ENCODE data around the gene PHETA1. TPM values are rescaled to one million over a fixed set of nuclear protein-coding genes. Genes with fewer than 3 reads are reported as not detected.

Gene PHETA1
- total and polyA plus RNA-seq, 2 of the 13 experiments (the other 11 are each of a cell fraction or from before 2014, with no cell fraction given): 11.3 to 20.8 TPM

- no peak for TF ChIP-seq E2F1 (CRISPR knock-in tag; IDR thresholded peaks at IDR 0.05)
- TF ChIP-seq RBM39 (IDR thresholded peaks at IDR 0.05; ENCODE audit: low read depth, low read length, poor library complexity, severe bottlenecking): peak; percentile 43
- TF ChIP-seq ZMAT3 (CRISPR knock-in tag; conservative IDR thresholded peaks at IDR 0.05): no peak
- no peak for TF ChIP-seq SOX6 (IDR thresholded peaks at IDR 0.05)
- peak; percentile 23; the same call in 1 of the 2 replicates for TF ChIP-seq SOX6 (CRISPR knock-in tag; IDR thresholded peaks at IDR 0.05)
- peak; percentile 71; the same call in 1 of the 2 replicates for TF ChIP-seq ERF (CRISPR knock-in tag; IDR thresholded peaks at IDR 0.05)
- no peak for TF ChIP-seq ZNF564 (CRISPR knock-in tag; IDR thresholded peaks at IDR 0.05)
- TF ChIP-seq ZNF580 (CRISPR knock-in tag; IDR thresholded peaks at IDR 0.05; ENCODE audit: borderline replicate concordance, low read depth): 0 out of 2 replicates have a peak, but pooled peaks have one; percentile 10
- peak; percentile 48 for TF ChIP-seq SAP130 (CRISPR knock-in tag; IDR thresholded peaks at IDR 0.05; ENCODE audit: low read depth)
- TF ChIP-seq GATA4 (IDR thresholded peaks at IDR 0.05; ENCODE audit: borderline replicate concordance, low read depth): no peak
- no peak for TF ChIP-seq EEA1 (CRISPR knock-in tag; IDR thresholded peaks at IDR 0.05; ENCODE audit: borderline replicate concordance)
- TF ChIP-seq SKIL (CRISPR knock-in tag; IDR thresholded peaks at IDR 0.05; ENCODE audit: borderline replicate concordance): peak; percentile 58; the same call in 1 of the 2 replicates
- TF ChIP-seq HDAC2 (CRISPR knock-in tag; IDR thresholded peaks at IDR 0.05): 0 out of 2 replicates have a peak, but pooled peaks have one; percentile 7
- no peak for TF ChIP-seq ZKSCAN1 (IDR thresholded peaks at IDR 0.05; ENCODE audit: low read length)
- TF ChIP-seq NFKB2 (CRISPR knock-in tag; IDR thresholded peaks at IDR 0.05; ENCODE audit: borderline replicate concordance): no peak
- 0 out of 2 replicates have a peak, but pooled peaks have one; percentile 40 for TF ChIP-seq ZNF788 (CRISPR knock-in tag; IDR thresholded peaks at IDR 0.05; ENCODE audit: borderline replicate concordance)
- TF ChIP-seq MED8 (CRISPR knock-in tag; IDR thresholded peaks at IDR 0.05; ENCODE audit: insufficient replicate concordance): peak; percentile 36
- TF ChIP-seq MED1 (CRISPR knock-in tag; IDR thresholded peaks at IDR 0.05): no peak
- no peak for TF ChIP-seq MXD4 (CRISPR knock-in tag; IDR thresholded peaks at IDR 0.05)
- TF ChIP-seq CEBPZ (IDR thresholded peaks at IDR 0.05; ENCODE audit: low read length): no peak
- TF ChIP-seq ZNF124 (CRISPR knock-in tag; IDR thresholded peaks at IDR 0.05): no peak
- no peak for TF ChIP-seq TCF12 (IDR thresholded peaks at IDR 0.05)
- TF ChIP-seq TCF12 (CRISPR knock-in tag; IDR thresholded peaks at IDR 0.05): 0 out of 2 replicates have a peak, but pooled peaks have one; percentile 54
These were observed 7.7 kb downstream of the PHETA1 start (continued) for GRCh38 chr12:111361073-111361716.
